HFFc6 (cell line): ENCODE measurements around the gene SERTAD2. TPM values are rescaled to one million over a fixed set of nuclear protein-coding genes. Genes with fewer than 3 reads are reported as not detected.
A peak's percentile ranks its signal among the peaks of the same experiment; 100 is the strongest.

ENCODE experiments used
- DNase-seq: peaks from one replicate; pipeline ENCODE4 v3.0.0-alpha.2; 2018
- H3K27ac Mint-ChIP-seq: 2 replicates; pipeline ENCODE4 v1.8.0; 2020; ENCODE audit warnings: mild to moderate bottlenecking, mixed read lengths
- H3K27me3 Mint-ChIP-seq: 2 replicates; pipeline ENCODE4 v1.8.0; 2021; ENCODE audit warnings: mild to moderate bottlenecking, moderate library complexity, mixed read lengths; ENCODE audit not compliant: insufficient read depth
- H3K36me3 Mint-ChIP-seq: 2 replicates; pipeline ENCODE4 v1.8.0; 2021; ENCODE audit warnings: low read depth, mixed read lengths
- H3K4me1 Mint-ChIP-seq: 2 replicates; pipeline ENCODE4 v1.8.0; 2020; ENCODE audit warnings: low read depth, mixed read lengths
- H3K4me3 Mint-ChIP-seq: 2 replicates; pipeline ENCODE4 v1.8.0; 2020; ENCODE audit warnings: mild to moderate bottlenecking, moderate library complexity, mixed read lengths
- H3K9me3 Mint-ChIP-seq: 2 replicates; pipeline ENCODE4 v1.8.0; 2020; ENCODE audit warnings: mild to moderate bottlenecking, mixed read lengths
- CTCF ChIP-seq: fragments of 200-600 bp; sonication (generic); IDR thresholded peaks from 2 replicates; pipeline ENCODE4 v1.5.0; 2021; ENCODE audit warnings: antibody characterized with exemption, mild to moderate bottlenecking
- total RNA-seq, 6 experiments: library from RNA; stranded (reverse); fragmentation: NEBNext Ultra II Directional; extraction: Animal tissue kit (Norgen Biotek cat#: 25700); gene quantifications; 2 replicates in 1 of 6; 3 replicates in 5 of 6; pipeline ENCODE4 v1.2.3, GENCODE V29; 2021

The SERTAD2 gene
- total RNA-seq, 6 experiments from 2014 or later: 22.2 to 33.9 (median 29.1) TPM

- Mint-ChIP-seq H3K4me1 (peaks cover 66% of the 10 kb centered on the region), H3K27me3 (no peaks in the 10 kb centered on the region; the same call in 1 of the 2 replicates), H3K9me3 (peaks cover 2% of the 10 kb centered on the region; the same call in 1 of the 2 replicates), H3K36me3 (peaks cover 11% of the 10 kb centered on the region), H3K4me3 (peak overlapping the region; percentile 74), H3K27ac (peak overlapping the region; percentile 90)
- no peak for DNase-seq
- TF ChIP-seq CTCF: no peak
Observed at GRCh38 chr2:64698177-64698643, 44.5 kb upstream of the SERTAD2 start.

- peak overlapping the region; percentile 74 for H3K4me3 Mint-ChIP-seq
Observed at GRCh38 chr2:64697297-64698176, 43.8 kb upstream of the SERTAD2 start.

GRCh38 chr2:64696636-64697035 is 42.9 kb upstream of the SERTAD2 start:
- TF ChIP-seq CTCF: no peak
- H3K4me1 Mint-ChIP-seq: peaks cover 76% of the 10 kb centered on the region
- H3K9me3 Mint-ChIP-seq: peaks cover 13% of the 10 kb centered on the region
- peaks cover 21% of the 10 kb centered on the region for H3K36me3 Mint-ChIP-seq
- no peak for DNase-seq
- peak overlapping the region; percentile 17; the same call in 1 of the 2 replicates for H3K27ac Mint-ChIP-seq
- H3K27me3 Mint-ChIP-seq: peaks cover 3% of the 10 kb centered on the region
- no peak overlapping the region for H3K4me3 Mint-ChIP-seq

More at GRCh38 chr2:64697297-64698176, 43.8 kb upstream of the SERTAD2 start:
- Mint-ChIP-seq H3K36me3 (peaks cover 12% of the 10 kb centered on the region), H3K27me3 (no peaks in the 10 kb centered on the region; the same call in 1 of the 2 replicates), H3K4me1 (peaks cover 70% of the 10 kb centered on the region), H3K9me3 (peaks cover 4% of the 10 kb centered on the region), H3K27ac (peak overlapping the region; percentile 90)
- TF ChIP-seq CTCF: no peak
- DNase-seq: no peak

- TF ChIP-seq CTCF: no peak
- H3K4me1 Mint-ChIP-seq: peaks cover 71% of the 10 kb centered on the region
- 0 out of 2 replicates have a peak overlapping the region, but pooled peaks have one; percentile 11 for H3K4me3 Mint-ChIP-seq
- DNase-seq: peak; percentile 17
- H3K27ac Mint-ChIP-seq: peak overlapping the region; percentile 67
- peaks cover 21% of the 10 kb centered on the region for H3K9me3 Mint-ChIP-seq
- H3K27me3 Mint-ChIP-seq: peaks cover 3% of the 10 kb centered on the region
- H3K36me3 Mint-ChIP-seq: peaks cover 27% of the 10 kb centered on the region
Observed at GRCh38 chr2:64695721-64696261, 42.1 kb upstream of the SERTAD2 start.

- DNase-seq: peak; percentile 73
Observed at GRCh38 chr2:64692401-64692800, 38.7 kb upstream of the SERTAD2 start.

More at GRCh38 chr2:64692401-64692800, 38.7 kb upstream of the SERTAD2 start:
- peak overlapping the region; percentile 27; the same call in 1 of the 2 replicates for H3K4me3 Mint-ChIP-seq
- peaks cover 4% of the 10 kb centered on the region for H3K27me3 Mint-ChIP-seq
- peaks cover 26% of the 10 kb centered on the region for H3K36me3 Mint-ChIP-seq
- peaks cover 39% of the 10 kb centered on the region for H3K4me1 Mint-ChIP-seq
- TF ChIP-seq CTCF: no peak
- H3K27ac Mint-ChIP-seq: peak overlapping the region; percentile 83
- peaks cover 24% of the 10 kb centered on the region for H3K9me3 Mint-ChIP-seq
